ENCODE data around the gene HOXD9. TPM values are rescaled to one million over a fixed set of nuclear protein-coding genes. Genes with fewer than 3 reads are reported as not detected.

Gene HOXD9
- total RNA-seq, 1 experiment from 2014 or later: not detected

DNA sequence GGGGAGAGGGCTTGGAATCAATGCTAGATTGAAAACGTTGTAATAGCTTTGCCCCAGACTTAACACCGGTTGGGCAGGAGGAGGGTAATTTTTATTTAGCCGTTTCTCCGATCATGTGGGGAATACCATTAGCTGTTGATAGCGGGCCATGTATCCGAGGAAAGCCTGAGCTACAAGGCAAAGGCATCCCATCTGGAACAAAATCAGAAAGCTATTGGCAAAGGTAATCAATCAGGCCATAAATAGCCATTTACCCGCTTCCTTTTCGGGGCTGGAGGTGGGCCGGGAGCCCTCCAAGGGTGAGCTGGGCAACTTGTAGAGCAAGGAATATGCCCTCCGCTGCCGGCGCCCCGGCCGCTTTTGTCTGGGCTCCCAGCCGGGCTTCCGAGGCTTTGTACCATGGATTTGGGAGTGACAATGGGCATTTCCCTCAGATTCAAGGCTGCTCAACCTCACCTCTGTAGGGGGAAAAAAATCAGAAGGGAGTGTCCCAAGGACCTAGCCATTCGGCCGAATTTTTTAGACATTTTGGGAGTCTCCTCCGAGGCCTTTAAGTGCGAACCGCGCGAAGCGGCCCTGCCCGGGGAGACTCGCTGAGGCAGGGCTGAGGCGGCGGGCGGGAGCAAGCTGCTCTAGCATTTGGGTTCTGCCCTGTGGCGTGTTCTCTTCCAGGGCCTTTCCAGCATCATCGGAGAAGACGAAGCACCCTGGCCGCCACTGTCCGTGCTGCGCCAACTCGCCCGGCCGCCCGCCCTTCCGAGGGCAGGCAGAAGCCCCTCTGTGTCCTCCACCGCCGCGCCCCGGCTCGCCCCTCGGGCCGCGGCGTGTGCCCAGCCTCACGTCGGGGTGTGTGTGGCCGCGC lies 1.1 kb upstream of the HOXD9 start:
- no peak for TF ChIP-seq EZH2 (IDR thresholded peaks at IDR 0.05; ENCODE audit: low read depth)
- TF ChIP-seq CTCF (conservative IDR thresholded peaks at IDR 0.05): no peak
- intact Hi-C loops (cut with micrococcal nuclease; ENCODE audit: unreplicated experiment): no loop called here
- Histone ChIP-seq H3K36me3 (ENCODE audit: low read depth) (no peaks in the 10 kb centered on the region), H3K4me1 (replicated peaks; ENCODE audit: insufficient read depth) (no peaks in the 10 kb centered on the region), H4K20me1 (ENCODE audit: insufficient read depth) (no peaks in the 10 kb centered on the region), H2AFZ (no peak overlapping the region), H3K4me3 (no peak overlapping the region), H3K9me3 (ENCODE audit: insufficient read depth, low read depth) (no peaks in the 10 kb centered on the region), H3K9me2 (ENCODE audit: insufficient read depth) (no peaks in the 10 kb centered on the region), H3K79me2 (ENCODE audit: low read depth) (no peaks in the 10 kb centered on the region), H3K27ac (no peak overlapping the region), H3F3A (ENCODE audit: insufficient read depth, low read depth) (no peaks in the 10 kb centered on the region), H3K4me2 (no peak overlapping the region), H3K27me3 (ENCODE audit: insufficient read depth, low read depth) (peaks cover 70% of the 10 kb centered on the region)
- ChIA-PET CTCF (no interaction called here), POLR2A (ENCODE audit: unreplicated experiment) (interaction anchor here (0.7 kb wide), 1 partner anchor 128 kb away, joined by 3 read pairs; no protein-coding TSS in a partner anchor)
- no peak for DNase-seq
- BruUV-seq (replicated peaks): no TSS peak

GRCh38 chr2:176122052-176122682 lies 352 bp upstream of the HOXD9 start:
- no peaks in the 10 kb centered on the region for H3K79me2 ChIP-seq (ENCODE audit: low read depth)
- H3K4me1 ChIP-seq (replicated peaks; ENCODE audit: insufficient read depth): no peaks in the 10 kb centered on the region
- no peaks in the 10 kb centered on the region for H3K36me3 ChIP-seq (ENCODE audit: low read depth)
- H2AFZ ChIP-seq: no peak overlapping the region
- no peak for TF ChIP-seq EZH2 (IDR thresholded peaks at IDR 0.05; ENCODE audit: low read depth)
- TF ChIP-seq CTCF (conservative IDR thresholded peaks at IDR 0.05): no peak
- no peaks in the 10 kb centered on the region for H4K20me1 ChIP-seq (ENCODE audit: insufficient read depth)
- DNase-seq: no peak
- POLR2A ChIA-PET (ENCODE audit: unreplicated experiment): no interaction called here
- intact Hi-C loops (cut with micrococcal nuclease; ENCODE audit: unreplicated experiment): no loop called here
- H3F3A ChIP-seq (ENCODE audit: insufficient read depth, low read depth): no peaks in the 10 kb centered on the region
- H3K9me2 ChIP-seq (ENCODE audit: insufficient read depth): no peaks in the 10 kb centered on the region
- peaks cover 67% of the 10 kb centered on the region for H3K27me3 ChIP-seq (ENCODE audit: insufficient read depth, low read depth)
- CTCF ChIA-PET: no interaction called here
- H3K27ac ChIP-seq: no peak overlapping the region
- H3K9me3 ChIP-seq (ENCODE audit: insufficient read depth, low read depth): no peaks in the 10 kb centered on the region
- no peak overlapping the region for H3K4me2 ChIP-seq
- no peak overlapping the region for H3K4me3 ChIP-seq
- BruUV-seq (replicated peaks): no TSS peak

DNA sequence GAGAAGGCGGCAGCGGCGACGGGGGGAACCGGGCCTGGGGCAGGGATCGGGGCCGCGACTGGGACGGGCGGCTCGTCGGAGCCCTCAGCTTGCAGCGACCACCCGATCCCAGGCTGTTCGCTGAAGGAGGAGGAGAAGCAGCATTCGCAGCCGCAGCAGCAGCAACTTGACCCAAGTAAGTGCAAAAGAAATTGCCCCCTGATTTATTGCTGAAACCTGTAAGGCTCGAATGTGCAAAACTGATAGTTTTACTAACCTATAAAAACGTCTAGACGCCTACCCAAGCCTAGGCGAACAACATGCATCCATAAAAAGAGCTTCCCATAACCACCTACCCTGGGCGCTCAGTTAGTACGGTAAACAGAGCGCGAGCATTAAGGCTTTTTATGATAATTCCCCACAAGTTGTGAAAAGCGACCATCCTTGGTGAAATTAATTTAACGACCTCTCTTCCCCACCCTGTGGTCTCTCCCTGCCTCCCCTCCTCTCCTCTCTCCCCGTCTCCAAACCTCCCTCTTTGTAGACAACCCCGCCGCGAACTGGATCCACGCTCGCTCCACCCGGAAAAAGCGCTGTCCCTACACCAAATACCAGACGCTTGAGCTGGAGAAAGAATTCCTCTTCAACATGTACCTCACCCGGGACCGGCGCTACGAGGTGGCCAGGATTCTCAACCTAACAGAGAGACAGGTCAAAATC lies 1.0 kb downstream of the HOXD9 start:
- no peak overlapping the region for H3K27ac ChIP-seq
- DNase-seq: no peak
- no peak overlapping the region for H3K4me3 ChIP-seq
- H2AFZ ChIP-seq: no peak overlapping the region
- ChIA-PET CTCF (no interaction called here), POLR2A (ENCODE audit: unreplicated experiment) (no interaction called here)
- no peaks in the 10 kb centered on the region for H3K79me2 ChIP-seq (ENCODE audit: low read depth)
- H3K9me3 ChIP-seq (ENCODE audit: insufficient read depth, low read depth): no peaks in the 10 kb centered on the region
- intact Hi-C loops (cut with micrococcal nuclease; ENCODE audit: unreplicated experiment): no loop called here
- no peaks in the 10 kb centered on the region for H3F3A ChIP-seq (ENCODE audit: insufficient read depth, low read depth)
- no peak for TF ChIP-seq CTCF (conservative IDR thresholded peaks at IDR 0.05)
- TF ChIP-seq EZH2 (IDR thresholded peaks at IDR 0.05; ENCODE audit: low read depth): no peak
- H4K20me1 ChIP-seq (ENCODE audit: insufficient read depth): no peaks in the 10 kb centered on the region
- H3K4me2 ChIP-seq: no peak overlapping the region
- no peaks in the 10 kb centered on the region for H3K9me2 ChIP-seq (ENCODE audit: insufficient read depth)
- peaks cover 57% of the 10 kb centered on the region for H3K27me3 ChIP-seq (ENCODE audit: insufficient read depth, low read depth)
- no peaks in the 10 kb centered on the region for H3K36me3 ChIP-seq (ENCODE audit: low read depth)
- H3K4me1 ChIP-seq (replicated peaks; ENCODE audit: insufficient read depth): no peaks in the 10 kb centered on the region
- no TSS peak for BruUV-seq (replicated peaks)

Measured in PC-9 (cell line).